Activated CD8-positive, alpha-beta memory T cell treated with anti-CD3 and anti-CD28 coated beads, Interleukin-2, amount 50 U/mL, for 4 hours (primary cell): ENCODE measurements around the gene KDM2B.

Experiments
- DNase-seq: peaks from one replicate; pipeline ENCODE4 v3.0.0-alpha.2; 2020

Gene KDM2B

DNA sequence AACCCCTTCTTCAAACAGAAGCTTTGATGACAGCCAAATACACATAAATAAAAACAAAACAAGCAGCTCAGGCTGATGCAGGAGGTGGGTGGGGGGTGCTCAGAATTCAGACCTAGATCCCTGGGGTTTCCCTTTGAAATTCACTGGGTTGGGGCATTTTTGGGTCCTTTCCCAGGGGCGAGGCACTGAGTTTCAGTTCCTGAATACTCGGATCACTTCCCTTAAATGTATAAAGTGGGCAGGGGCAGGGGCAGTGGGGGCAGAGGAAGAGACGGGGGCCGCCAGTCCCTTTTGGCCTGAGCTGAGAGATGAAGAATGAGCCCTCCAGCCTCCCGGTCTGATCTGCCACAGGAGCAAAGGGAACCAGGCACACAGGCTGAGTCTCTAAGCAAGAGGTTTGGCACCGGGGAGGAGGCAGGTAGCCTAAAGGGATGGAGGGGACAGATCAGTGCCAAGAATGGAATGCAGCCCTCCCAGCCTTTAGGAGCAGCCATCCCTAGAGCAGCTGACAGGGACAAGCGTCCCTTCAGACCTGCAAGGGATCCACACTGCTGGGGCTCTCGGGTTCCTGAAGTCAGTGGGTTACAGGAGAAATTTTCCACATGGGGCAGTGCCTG lies 20.3 kb downstream of the KDM2B start:
- DNase-seq = no peak

DNA sequence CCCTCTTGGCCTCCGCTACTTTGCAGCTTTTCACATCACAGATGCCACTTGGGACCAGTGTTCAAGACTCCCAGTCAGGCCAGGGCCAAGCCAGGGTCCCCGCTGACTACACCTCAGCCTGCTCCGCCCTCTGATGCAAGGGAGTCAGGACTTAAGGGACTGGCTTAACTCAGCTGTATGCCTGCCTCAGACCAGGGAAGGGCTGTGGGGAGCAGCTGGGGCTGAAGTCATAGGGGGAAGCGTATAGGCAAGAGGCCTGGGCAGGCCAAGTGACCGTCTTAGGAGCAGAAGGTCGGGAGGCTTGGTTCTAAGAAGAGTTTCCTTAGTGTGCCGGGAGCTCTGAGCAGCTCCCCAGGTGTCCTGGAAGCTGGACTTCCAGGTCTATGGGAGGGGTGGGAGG lies 21.9 kb downstream of the KDM2B start:
- no peak for DNase-seq

DNA sequence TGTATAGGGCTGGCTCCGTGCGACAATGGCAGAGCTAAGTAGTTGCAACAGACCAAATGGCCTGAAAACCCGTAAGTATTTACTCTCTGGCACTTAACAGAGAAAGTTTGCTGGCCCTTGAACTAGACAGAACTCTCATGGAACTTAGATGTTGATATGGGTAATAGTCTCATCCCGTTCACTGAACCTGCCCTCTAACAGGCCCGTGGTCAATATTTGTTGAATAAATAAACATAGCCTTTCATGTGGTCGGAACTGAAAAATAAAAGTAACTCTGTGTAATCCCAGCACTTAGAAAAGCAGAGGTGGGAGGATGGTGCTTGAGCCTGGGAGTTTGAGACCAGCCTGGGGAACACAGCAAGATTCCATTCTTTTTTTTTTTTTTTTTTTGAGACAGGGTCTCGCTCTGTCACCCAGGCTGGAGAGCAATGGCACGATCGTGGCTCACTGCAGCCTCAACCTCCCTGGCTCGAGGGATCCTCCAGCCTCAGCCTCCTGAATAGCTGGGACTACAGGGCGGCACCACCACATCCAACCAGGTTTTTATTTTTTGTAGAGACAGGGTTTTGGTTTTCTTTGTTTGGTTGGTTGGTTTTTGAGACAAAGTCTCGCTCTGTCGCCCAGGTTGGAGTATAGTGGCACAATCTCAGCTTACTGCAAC lies 29.7 kb downstream of the KDM2B start:
- DNase-seq = no peak

DNA sequence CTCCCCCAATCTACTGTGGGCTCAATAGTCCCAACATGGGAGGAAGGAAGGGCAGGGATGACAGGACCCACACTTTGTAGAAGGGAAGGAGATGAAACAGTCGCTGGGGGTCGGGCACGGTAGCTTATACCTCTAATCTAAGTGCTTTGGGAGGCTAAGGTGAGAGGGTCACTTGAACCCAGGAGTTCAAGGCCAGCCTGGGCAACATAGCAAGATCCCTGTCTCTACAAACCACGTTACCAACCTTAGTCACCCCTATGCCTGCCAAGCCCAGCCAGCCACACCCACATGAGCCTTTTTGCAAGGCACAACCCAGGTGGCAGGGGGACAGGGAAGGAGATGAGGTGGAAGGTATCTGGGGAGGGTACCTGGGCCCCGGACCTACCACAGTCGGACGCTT lies 31.7 kb downstream of the KDM2B start:
- no peak for DNase-seq

DNA sequence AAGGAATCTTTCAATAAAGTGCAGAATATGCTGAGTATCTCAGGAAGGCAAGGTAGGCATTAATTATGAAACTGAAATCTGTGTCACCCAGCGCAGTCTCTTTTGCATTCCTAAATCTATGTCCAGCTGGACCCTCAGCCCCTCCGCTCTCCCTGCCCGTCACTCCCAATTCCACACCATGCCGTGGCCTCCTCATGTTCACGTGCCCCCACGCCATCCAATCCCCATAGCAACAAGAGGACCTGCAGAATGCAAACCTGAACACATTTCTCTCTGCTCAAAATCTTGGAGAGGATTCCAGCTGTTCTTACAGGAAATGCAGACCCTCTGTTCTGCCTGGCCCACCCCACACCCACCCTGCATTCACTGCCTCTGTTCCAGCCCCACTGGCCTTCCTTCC lies 35.3 kb downstream of the KDM2B start:
- DNase-seq = no peak

DNA sequence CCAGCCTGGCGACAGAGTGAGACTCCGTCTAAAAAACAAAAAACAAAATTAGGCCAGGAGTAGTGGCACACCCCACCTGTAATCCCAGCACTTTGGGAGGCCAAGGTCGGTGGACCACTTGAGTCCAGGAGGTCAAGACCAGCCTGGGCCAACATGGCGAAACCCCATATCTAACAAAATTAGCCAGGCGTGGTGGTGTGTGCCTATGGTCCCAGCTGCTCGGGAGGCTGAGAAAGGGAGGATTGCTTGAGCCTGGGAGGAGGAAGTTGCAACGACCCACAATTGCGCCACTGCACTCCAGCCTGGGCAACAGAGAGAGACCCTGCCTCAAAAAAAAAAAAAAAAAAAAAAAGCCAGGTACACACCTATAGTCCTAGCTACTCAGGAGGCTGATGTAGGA lies 37.0 kb downstream of the KDM2B start:
- no peak for DNase-seq

DNA sequence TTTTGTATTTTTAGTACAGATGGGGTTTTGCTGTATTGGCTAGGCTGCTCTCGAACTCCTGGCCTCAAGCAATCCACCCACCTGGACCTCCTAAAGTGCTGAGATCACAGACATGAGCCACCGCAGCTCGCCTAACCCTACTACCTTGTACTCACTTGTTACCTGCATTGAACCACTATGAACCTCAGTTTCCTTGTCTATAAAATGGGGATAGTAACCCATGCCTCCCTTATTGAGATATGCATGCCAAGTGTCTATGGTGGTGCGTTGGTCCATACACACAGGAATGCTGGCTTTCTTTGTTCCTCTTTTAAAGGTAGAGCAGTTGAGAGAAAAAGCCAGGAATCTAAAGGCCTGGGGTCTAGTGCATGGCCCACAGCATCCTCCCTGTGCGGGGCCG lies 40.9 kb downstream of the KDM2B start:
- DNase-seq = no peak

DNA sequence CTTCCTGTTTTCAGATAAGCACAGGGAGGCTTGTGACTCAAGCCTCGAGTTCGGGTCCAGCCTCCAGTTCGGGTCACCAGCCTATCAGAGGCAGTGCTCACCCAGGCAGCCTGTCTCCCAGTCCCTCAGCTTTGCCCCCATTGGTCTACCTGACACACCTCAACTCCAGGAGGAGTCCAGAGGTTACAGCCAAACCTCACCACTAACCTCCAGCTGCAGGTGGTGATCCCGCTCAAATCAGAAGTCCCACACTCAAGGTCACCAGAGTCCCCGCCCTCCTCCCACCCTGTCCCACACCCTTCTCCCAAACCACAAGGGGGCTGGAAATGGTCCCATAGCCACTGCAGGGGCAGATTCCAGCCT lies 42.1 kb downstream of the KDM2B start:
- DNase-seq = no peak

DNA sequence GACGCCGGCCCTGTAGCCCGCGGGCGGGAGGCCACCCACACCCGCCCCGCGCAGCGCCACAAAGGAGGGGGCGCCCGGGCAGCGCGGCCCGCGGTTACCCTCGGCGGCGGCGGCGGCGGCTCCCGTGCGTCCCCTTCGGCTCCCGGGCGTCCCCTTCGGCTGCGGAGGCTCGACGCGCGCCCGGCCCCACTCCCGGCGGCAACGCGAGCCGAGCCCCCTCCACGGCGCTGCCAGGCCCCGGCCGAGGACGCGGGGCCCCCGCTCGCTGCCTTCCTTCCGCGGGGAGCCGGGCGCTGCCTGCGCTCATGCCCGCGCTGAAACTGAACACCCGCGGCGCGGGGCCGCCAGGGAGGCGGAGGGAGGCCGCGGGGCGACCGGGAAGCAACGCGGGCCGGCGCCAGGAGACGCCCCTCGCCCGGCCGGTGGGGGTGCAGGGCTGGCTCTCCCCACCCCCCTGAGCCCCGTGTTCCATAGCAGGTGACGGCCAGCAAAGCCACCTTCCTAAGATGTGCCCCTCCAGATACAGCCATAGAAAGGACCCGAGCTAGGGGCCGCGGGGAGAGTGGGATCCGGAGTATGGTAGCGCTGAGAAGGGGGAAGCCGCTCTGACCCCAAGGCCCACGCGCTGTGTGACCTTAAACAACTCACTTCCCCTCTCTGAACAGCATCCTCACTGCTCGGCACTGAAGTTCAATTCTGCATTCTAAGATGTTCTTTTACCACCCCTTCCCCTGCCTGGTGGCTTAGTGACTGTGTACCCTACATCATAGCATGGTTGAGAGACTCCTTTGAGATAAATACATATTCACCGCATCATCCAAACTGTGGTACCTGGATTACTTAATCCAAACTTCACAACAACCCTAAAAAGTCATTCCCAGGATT lies 42.8 kb downstream of the KDM2B start:
- peak; percentile 43 for DNase-seq

DNA sequence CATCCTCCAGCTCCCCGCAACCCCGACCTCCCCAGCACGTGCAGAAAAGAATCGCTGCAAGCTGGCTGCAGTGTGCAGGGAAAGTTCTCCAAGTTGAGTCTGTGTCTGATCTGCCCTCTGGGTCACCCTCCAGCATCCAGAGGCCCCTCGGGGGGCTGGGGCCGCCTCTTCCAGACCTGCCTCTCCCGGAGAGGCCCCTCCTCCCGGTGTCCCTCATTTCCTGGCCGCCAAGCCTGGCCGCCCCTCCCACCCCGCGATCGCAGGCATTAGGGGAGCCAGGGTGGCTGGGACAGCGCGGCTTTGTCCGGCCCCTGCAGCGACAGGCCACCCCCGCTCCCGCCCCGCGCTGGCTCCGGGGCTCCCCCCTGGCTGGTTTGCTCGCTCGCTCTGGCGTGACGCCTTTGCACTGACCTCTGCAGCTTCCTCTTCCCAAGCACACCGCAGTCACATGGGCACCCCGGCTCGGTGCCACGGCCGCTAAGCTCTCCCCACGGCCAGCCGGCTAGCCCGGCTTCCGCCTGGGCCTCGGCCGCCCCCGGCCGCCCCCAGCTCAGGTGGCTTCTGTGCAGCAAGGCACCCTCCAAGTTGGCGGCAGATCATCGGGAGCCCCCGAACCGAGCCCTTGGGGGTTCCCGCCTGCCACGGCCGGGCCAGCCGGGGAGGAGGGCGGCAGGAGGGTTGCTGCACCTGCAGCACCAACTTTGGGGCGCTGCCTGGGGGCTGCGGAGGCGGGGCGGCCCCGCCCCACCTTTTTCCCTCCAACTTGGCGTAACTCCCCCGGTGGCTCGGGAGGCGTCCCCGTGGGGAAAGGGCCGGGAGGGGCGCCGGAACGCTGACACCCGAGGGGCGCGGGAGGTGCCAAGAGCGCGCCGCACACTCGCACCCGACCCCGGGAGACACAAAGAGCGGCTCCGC lies 43.7 kb downstream of the KDM2B start:
- DNase-seq = peak; percentile 47

DNA sequence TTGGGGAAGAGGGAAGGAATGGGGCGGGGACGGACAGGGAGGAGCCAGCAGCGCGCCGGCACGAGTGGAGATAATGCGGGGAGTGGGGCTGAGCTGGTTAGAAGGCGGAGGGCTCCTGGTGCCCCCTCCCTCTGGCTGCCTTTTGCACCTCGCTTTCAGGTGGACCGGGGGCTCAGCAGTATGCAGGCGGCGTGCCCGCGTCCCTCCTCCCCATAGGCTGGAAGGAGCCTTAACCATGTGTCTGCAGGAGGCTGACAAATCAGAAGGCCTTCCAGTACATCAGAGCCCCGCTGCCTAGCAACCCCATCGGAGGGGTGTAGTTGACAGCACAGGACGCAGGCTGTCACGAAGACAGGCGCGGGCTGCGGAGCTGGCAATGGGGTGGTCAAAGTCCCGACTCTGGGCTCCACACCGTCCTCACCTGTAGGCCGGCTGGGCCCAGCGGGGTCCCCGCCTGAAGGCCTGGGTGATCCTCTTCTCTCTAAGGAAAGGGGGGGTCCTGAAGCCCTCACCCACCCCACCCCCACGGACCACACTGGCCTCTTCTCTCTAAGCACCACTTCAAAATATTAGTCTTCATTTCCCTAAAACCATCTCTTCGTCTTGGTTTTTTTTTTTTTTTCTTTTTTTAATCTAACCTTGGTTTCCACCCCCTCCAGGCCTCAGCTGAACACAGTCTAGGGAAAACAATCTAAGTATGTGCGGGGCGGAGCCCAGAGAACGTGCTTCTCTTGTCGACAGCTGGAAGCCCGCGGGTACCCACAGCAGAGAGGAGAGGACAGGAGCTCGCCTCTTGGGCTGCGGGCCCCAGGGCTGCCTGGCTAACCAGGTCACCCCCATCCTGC lies 44.5 kb downstream of the KDM2B start:
- DNase-seq = peak; percentile 75

DNA sequence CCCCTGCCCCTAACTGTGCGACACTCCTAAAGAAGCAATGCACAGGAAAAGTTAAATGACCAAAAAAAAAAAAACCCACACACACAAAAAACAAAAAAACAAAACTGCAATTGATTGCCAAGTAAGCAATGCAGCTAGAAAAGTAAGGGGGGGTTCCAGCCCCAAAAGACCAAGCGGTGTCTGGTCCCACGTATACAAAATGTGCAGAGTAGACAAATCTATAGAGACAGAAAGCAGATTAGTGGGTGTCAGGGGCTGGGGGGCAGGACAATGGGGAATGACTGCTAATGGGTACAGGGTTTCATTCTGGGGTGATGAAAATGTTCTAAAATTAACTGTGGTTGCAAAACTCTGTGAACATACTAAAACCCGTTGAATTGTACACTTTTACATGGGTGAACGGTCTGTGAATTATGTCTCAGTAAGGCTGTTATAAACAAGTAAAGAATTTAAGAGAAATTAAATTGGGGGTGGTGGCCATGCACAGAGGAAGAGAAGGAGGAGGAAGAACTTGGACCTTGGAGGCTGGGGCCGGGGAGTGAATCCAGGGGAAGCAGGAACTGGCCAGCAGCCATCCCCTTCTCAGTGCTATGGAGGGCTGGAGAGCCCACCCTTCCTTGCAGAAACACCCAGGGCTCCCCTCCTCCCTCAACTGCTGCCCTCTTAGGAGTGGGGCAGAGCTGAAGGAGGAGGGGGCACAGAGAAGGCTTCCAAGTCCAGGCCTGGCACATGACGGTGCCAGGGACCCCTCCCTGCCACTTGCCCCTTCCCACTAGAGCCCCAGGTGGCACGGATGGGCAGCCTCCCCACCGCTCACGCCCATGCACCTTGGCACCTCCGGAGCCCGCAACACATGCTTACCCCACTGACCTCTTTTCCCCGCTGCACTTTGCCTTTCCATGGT lies 45.4 kb downstream of the KDM2B start:
- DNase-seq = no peak

DNA sequence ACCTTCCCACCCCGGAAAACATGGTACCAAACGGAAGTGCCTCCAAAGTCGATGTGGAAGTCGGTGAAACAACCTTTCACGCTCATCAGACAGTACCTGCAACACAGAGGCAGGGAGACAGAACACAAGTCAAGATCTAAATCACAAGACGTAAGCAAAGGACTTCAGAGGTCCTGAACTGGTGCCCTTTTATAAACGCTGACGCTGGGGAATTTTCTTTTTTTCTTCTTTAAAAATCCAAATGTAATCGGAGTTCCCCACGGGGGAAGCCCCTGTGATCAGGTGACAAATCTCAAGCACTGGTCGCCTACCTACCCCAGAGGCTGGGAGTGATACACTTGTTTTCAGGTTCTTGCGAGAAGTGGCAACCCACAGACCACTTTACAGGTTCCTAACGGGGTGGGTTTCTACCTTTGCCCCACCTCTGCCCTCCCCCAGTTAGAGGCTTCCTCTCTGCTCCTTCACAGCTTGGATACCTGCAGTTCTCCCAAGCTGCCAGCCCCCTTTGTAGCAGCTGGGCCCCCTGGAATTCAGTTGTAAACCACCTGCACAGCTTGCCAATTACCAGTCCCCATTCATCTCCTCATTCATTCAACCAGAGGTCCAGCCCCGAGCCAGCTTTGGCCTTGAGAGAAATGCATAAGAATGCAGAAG lies 46.2 kb downstream of the KDM2B start:
- DNase-seq = peak; percentile 72

DNA sequence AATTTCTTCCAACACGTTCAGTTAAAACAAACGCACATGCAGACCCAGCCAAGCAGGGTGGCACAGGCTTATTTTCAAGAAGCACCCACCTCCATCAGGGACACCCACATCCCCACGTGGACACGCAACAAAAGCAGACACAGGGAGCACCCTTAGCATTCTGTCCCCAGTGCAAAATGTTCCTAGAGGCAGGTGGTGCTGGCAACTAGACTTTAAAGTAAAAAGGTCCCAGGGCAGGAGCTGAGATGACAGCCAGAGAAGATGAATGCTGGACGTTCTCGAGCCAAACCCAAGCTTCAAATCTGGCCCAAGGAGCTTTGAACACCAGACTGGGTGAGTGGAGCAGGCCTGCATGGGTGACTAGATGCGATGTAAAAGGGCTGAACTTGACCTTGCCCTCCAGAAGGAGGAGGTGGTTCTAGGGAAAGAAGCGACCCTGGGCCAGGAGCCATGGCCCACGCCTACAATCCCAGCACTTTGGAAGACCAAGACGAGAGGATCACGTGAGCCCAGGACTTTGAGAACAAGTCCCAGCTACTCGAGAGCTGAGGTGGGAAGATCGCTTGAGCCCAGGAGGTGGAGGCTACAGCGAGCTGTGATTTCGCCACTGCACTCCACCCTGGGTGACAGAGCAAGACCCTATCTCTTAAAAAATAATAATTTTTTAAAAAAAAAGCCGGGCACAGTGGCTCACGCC lies 47.3 kb downstream of the KDM2B start:
- no peak for DNase-seq

DNA sequence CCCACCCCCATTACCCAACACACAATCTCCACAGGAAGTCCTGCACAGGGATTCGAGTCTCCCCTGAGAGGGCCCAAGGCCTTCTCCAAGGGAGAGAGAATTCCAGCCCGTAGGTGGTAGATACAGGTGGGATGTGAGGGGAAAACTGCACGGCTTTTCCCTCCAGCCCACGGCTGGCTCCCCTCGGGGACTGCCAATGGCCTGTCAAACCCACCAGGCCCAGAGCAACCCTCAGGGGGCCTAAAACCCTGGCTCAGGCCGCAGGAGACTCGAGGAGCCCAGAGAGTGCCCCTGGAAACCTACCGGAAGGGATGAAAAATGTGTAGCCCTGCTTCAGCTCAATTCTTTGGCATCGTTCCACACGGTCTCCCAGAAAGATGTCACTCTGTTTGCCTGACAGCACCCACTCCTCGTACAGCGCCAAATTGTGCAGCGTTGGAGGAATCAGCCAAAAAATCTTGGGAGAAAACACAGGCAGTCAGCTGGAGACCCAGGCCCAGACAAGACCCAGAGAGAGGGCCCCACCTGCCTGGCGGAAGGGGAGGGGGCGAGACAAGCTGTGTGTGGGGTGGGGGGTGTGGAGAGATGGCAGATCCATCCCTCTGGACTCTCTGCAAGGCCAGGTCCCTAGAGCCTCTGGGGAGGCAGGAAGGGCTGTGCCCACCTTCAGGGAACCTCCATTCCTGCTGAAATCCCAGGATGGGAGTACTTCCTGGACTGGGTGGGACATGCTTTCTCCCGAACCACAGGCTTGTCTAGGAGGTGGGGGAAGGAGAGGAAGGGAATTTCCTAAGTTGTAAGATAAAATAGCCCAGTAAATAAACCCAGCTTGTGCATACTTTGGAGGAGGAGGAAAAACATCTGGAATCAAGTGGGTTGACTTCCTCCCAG lies 48.1 kb downstream of the KDM2B start:
- no peak for DNase-seq

DNA sequence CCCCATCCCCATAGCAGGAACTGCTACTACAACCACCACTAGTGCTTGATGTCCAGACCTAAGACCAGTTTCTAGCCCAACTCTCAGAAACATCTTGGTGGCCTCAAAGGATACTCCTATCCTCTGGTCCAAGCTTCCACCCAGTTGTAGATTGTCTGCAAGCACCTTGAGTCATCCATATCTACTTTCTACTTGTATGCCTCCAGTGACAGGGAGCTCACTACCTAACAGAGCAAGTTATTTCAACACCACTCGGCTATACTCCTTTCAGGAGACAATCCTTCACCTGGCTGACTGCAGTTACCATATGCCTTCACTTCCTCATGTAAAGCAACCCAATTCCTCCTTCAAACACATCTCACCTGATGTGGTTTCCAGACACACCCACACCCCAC lies 49.5 kb downstream of the KDM2B start:
- no peak for DNase-seq

DNA sequence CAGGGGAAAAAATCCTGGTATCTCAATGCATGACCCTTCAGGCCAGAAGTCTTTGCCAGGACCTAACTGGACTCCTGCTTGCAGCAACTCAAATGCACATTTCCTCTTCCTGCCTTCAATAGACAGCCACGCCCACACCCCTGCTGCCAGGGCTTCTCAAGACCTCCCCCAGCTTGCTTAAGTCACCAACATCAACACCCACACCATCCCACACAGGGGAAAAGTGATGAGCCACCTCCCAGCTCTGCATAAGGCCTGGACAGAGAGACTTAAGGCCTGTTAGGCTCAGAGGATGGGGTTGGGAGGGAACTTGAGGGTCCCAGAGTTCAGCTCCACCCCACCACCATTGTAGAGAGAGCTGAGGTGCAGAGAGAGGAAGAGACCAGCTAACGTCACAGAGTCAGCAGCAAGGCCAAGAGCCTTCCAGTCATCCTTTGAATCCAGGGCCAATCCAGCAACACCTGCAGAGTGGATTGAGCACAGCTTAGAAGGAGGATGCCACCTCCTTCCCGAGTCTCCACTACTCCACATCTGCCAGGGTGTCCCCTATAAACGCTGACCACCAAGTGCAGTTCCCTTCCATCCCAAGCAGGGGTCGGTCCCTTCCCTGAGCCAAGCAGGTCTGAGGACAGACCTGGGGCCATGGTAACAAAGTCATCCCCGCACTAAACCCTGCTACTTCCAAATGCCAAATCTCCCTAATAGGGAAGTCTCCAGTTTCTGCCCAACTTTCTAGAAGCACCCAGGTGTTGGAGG lies 50.0 kb downstream of the KDM2B start:
- DNase-seq = peak; percentile 82

DNA sequence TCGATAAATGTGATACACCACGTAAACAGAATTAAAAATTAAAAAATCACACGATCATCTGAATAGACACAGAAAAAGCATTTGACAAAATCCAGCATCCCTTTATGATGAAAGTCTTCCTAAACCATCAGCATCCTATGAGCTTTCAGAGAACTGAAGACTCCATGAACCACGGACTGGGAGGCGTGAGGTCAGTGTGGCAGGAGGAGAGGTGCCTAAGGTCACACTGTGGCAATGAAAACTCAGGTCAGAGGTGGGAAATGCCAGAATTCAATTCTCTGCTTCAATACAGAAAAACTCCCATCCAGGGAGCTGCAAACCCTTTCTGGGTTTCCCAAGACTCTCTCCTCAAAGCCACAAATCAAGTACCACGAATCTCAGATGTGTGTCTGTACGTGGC lies 51.6 kb downstream of the KDM2B start:
- DNase-seq = no peak
